H1 (cell line): ENCODE data around the gene RNASEL. TPM values are rescaled to one million over a fixed set of nuclear protein-coding genes. Genes with fewer than 3 reads are reported as not detected.
A peak's percentile ranks its signal among the peaks of the same experiment; 100 is the strongest.

Experiments used
- CTCF ChIA-PET: fragments of 300-600 bp; sonication (Branson Sonifier 250); formaldehyde crosslinking; loops from one replicate; lab custom pipeline; 2021; ENCODE audit not compliant: partially characterized antibody; lab: Charles Lee
- POLR2A ChIA-PET: fragments of 300-600 bp; sonication (Branson Sonifier 250); formaldehyde crosslinking; loops from one replicate; lab custom pipeline; 2021; ENCODE audit warnings: inconsistent platforms; ENCODE audit not compliant: partially characterized antibody; lab: Charles Lee
- DNase-seq, 2 experiments: peaks; one replicate each; pipeline versions ENCODE4 v3.0.0 to v3.0.0-alpha.2; 2010 to 2022; ENCODE audit warnings: low spot score in 2 of 2, low read depth in 1 of 2, mixed read lengths in 1 of 2
- FAIRE-seq: peaks from 2 replicates; lab custom pipeline; 2011; peaks lifted over from hg19 to GRCh38; lab: Jason Lieb, UNC
- H2AFZ ChIP-seq: 2 replicates; pipeline ENCODE4 v1.8.1; 2012; ENCODE audit warnings: low read length, inconsistent platforms
- H2AK5ac ChIP-seq: 2 replicates; pipeline ENCODE4 v1.6.1; 2013; ENCODE audit warnings: low read depth, low read length
- H2BK120ac ChIP-seq: replicated peaks from 2 replicates; pipeline ENCODE3; 2013; ENCODE audit warnings: low read depth, low read length, inconsistent platforms
- H2BK12ac ChIP-seq: 2 replicates; pipeline ENCODE4 v1.6.1; 2013; ENCODE audit warnings: low read depth, low read length
- H2BK15ac ChIP-seq: 2 replicates; pipeline ENCODE4 v1.6.1; 2013; ENCODE audit warnings: low read length
- H2BK20ac ChIP-seq: 2 replicates; pipeline ENCODE4 v1.6.1; 2013; ENCODE audit warnings: low read length
- H2BK5ac ChIP-seq: 2 replicates; pipeline ENCODE4 v1.6.1; 2013; ENCODE audit warnings: low read depth, low read length
- H3K14ac ChIP-seq: 2 replicates; pipeline ENCODE4 v1.6.1; 2013; ENCODE audit warnings: inconsistent platforms; ENCODE audit not compliant: insufficient read length
- H3K18ac ChIP-seq: 2 replicates; pipeline ENCODE4 v1.6.1; 2013; ENCODE audit warnings: low read length; ENCODE audit errors: extremely low read depth
- H3K23ac ChIP-seq: 2 replicates; pipeline ENCODE4 v1.6.1; 2013; ENCODE audit warnings: inconsistent platforms; ENCODE audit not compliant: insufficient read length
- H3K23me2 ChIP-seq: 2 replicates; pipeline ENCODE4 v1.6.1; 2013; ENCODE audit warnings: low read depth, low read length
- H3K27ac ChIP-seq: 2 replicates; pipeline ENCODE4 v1.6.1; 2011; ENCODE audit warnings: low read depth, low read length, inconsistent platforms
- H3K27me3 ChIP-seq, 4 experiments: replicated peaks in 1 of 4; 1 replicate in 1 of 4; 2 replicates in 3 of 4; pipeline versions ENCODE4 v1.6.1 to v1.8.1; 2011 to 2013; ENCODE audit warnings: low read length in 3 of 4, mild to moderate bottlenecking in 3 of 4, inconsistent platforms in 2 of 4, mixed read lengths in 2 of 4, moderate library complexity in 1 of 4; ENCODE audit not compliant: control insufficient read depth in 3 of 4, insufficient read depth in 3 of 4; ENCODE audit errors: extremely low read depth in 1 of 4
- H3K36me3 ChIP-seq, 4 experiments: 2 replicates each; pipeline versions ENCODE4 v1.6.1 to v1.8.1; 2011 to 2013; ENCODE audit warnings: mild to moderate bottlenecking in 4 of 4, low read length in 3 of 4, moderate library complexity in 2 of 4, control low read depth in 1 of 4, inconsistent platforms in 1 of 4; ENCODE audit not compliant: insufficient read depth in 4 of 4, control insufficient read depth in 2 of 4
- H3K4ac ChIP-seq: replicated peaks from 2 replicates; pipeline ENCODE3; 2013; ENCODE audit warnings: low read length, low read depth, mixed read lengths, inconsistent platforms; ENCODE audit not compliant: insufficient read length
- H3K4me1 ChIP-seq, 4 experiments: replicated peaks in 1 of 4; 1 replicate in 1 of 4; 2 replicates in 3 of 4; pipeline versions ENCODE4 v1.6.1 to v1.8.1; 2011 to 2013; ENCODE audit warnings: low read length in 3 of 4, inconsistent platforms in 2 of 4, mixed read lengths in 1 of 4; ENCODE audit not compliant: insufficient read depth in 4 of 4, control insufficient read depth in 3 of 4
- H3K4me2 ChIP-seq, 2 experiments: 2 replicates each; pipeline versions ENCODE4 v1.6.1 to v1.8.1; 2011 to 2013; ENCODE audit warnings: low read depth in 2 of 2, low read length in 2 of 2, control low read depth in 1 of 2, inconsistent platforms in 1 of 2, mild to moderate bottlenecking in 1 of 2; ENCODE audit not compliant: insufficient read depth in 1 of 2
- H3K4me3 ChIP-seq, 4 experiments: fragments of 200-600, 300-600 bp in 1 of 4; sonication (generic), shearing (Covaris generic), sonication (Bioruptor Twin) in 1 of 4; 2 replicates each; pipeline versions ENCODE4 v1.5.1 to v1.8.1; 2011 to 2016; ENCODE audit warnings: low read length in 4 of 4, low read depth in 3 of 4, control low read depth in 2 of 4, inconsistent platforms in 2 of 4, mild to moderate bottlenecking in 2 of 4, mixed read lengths in 1 of 4, moderate library complexity in 1 of 4; ENCODE audit not compliant: insufficient read depth in 2 of 4; ENCODE audit errors: extremely low read depth in 1 of 4
- H3K56ac ChIP-seq: replicated peaks from 2 replicates; pipeline ENCODE3; 2013; ENCODE audit warnings: low read depth, mild to moderate bottlenecking, mixed read lengths, low read length, inconsistent platforms; ENCODE audit not compliant: insufficient read length
- H3K79me1 ChIP-seq: 2 replicates; pipeline ENCODE4 v1.6.1; 2013; ENCODE audit warnings: low read depth, low read length, control low read depth
- H3K79me2 ChIP-seq, 2 experiments: 2 replicates each; pipeline versions ENCODE4 v1.6.1 to v1.8.1; 2012 to 2013; ENCODE audit warnings: low read length in 2 of 2, mild to moderate bottlenecking in 2 of 2, inconsistent platforms in 1 of 2; ENCODE audit not compliant: insufficient read depth in 2 of 2, control insufficient read depth in 1 of 2
- H3K9ac ChIP-seq, 4 experiments: replicated peaks in 1 of 4; 1 replicate in 1 of 4; 2 replicates in 3 of 4; pipeline versions ENCODE4 v1.6.1 to v1.8.1; 2011 to 2013; ENCODE audit warnings: low read depth in 3 of 4, low read length in 3 of 4, control low read depth in 2 of 4, mild to moderate bottlenecking in 2 of 4, moderate library complexity in 2 of 4, inconsistent platforms in 1 of 4; ENCODE audit errors: extremely low read depth in 1 of 4
- H3K9me3 ChIP-seq, 2 experiments: 2 replicates each; pipeline versions ENCODE4 v1.6.1 to v1.8.1; 2012 to 2013; ENCODE audit warnings: mild to moderate bottlenecking in 2 of 2, moderate library complexity in 2 of 2, control low read depth in 1 of 2, inconsistent platforms in 1 of 2, low read depth in 1 of 2, low read length in 1 of 2, mixed read lengths in 1 of 2; ENCODE audit not compliant: insufficient read depth in 2 of 2
- H4K20me1 ChIP-seq, 2 experiments: replicated peaks in 1 of 2; 2 replicates each; pipeline versions ENCODE3 to v1.8.1; 2011 to 2013; ENCODE audit warnings: inconsistent platforms in 2 of 2, low read length in 2 of 2, mild to moderate bottlenecking in 1 of 2; ENCODE audit not compliant: insufficient read depth in 2 of 2, control insufficient read depth in 1 of 2
- H4K5ac ChIP-seq: 2 replicates; pipeline ENCODE4 v1.6.1; 2013; ENCODE audit warnings: low read length, low read depth, mixed read lengths, inconsistent platforms; ENCODE audit not compliant: insufficient read length
- H4K8ac ChIP-seq: 2 replicates; pipeline ENCODE4 v1.8.0; 2013; ENCODE audit warnings: mild to moderate bottlenecking, moderate library complexity, low read length, inconsistent platforms; ENCODE audit not compliant: insufficient read depth; ENCODE audit errors: extremely low read depth
- H4K91ac ChIP-seq: replicated peaks from 2 replicates; pipeline ENCODE3; 2013; ENCODE audit warnings: low read length, mixed read lengths, inconsistent platforms; ENCODE audit not compliant: insufficient read length
- BCL11A ChIP-seq, 2 experiments: IDR thresholded peaks; one replicate each; pipeline ENCODE4 v1.6.1; 2011; ENCODE audit warnings: low read depth in 2 of 2, low read length in 2 of 2, mild to moderate bottlenecking in 2 of 2
- NRF1 ChIP-seq: IDR thresholded peaks from 2 replicates; pipeline ENCODE4 v1.6.1; 2011; ENCODE audit warnings: mild to moderate bottlenecking, low read depth, low read length, improper control_type of control experiment
- RXRA ChIP-seq: IDR thresholded peaks from 2 replicates; pipeline ENCODE4 v1.6.1; 2011; ENCODE audit warnings: low read depth, mild to moderate bottlenecking, low read length, moderate library complexity; ENCODE audit not compliant: insufficient read depth
- SUZ12 ChIP-seq: fragments of 200-600 bp; sonication (generic); IDR thresholded peaks from 2 replicates; pipeline ENCODE4 v1.6.1; 2012; ENCODE audit warnings: mild to moderate bottlenecking, inconsistent platforms, low read length, moderate library complexity, mixed read lengths
- TEAD4 ChIP-seq: IDR thresholded peaks from 2 replicates; pipeline ENCODE4 v1.6.1; 2012; ENCODE audit warnings: low read depth, low read length, inconsistent platforms, mixed read lengths
- ZNF274 ChIP-seq: IDR thresholded peaks from 2 replicates; pipeline ENCODE4 v1.7.0; 2012; ENCODE audit warnings: low read length, borderline replicate concordance; ENCODE audit errors: extremely low read depth
- WGBS, 2 experiments: shearing (Covaris generic) in 1 of 2; methylation state at CpG; one replicate each; pipeline versions ENCODE4 v1.1.6 to v1.1.7; 2013 to 2015; ENCODE audit warnings: low lambda C conversion rate in 2 of 2, mixed read lengths in 2 of 2, inconsistent platforms in 1 of 2, low coverage in 1 of 2, missing lambda C conversion rate in 1 of 2; ENCODE audit not compliant: insufficient replicate concordance in 2 of 2, insufficient coverage in 1 of 2, insufficient read length in 1 of 2; ENCODE audit errors: extremely low coverage in 1 of 2, missing lambda C conversion rate in 1 of 2; 5-methylcytosine and 5-hydroxymethylcytosine counted together
- polyA plus RNA-seq, 7 experiments: library from polyadenylated mRNA; depleted of rRNA in 3 of 7; stranded (reverse) in 5 of 7; unstranded in 2 of 7; fragments of >200 nt in 5 of 7; fragments of 200-250 nt in 2 of 7; gene quantifications; 1 replicate in 5 of 7; 2 replicates in 1 of 7; 4 replicates in 1 of 7; pipeline versions ENCODE4 v1.2.1 to v1.2.3, GENCODE V29; 2011 to 2013; ENCODE audit warnings: missing spikeins in 2 of 7, mixed read lengths in 2 of 7
- total RNA-seq: library from RNA; stranded (reverse); fragmentation: NEBNext Ultra II Directional; extraction: Animal tissue kit (Norgen Biotek cat#: 25700); gene quantifications from 2 replicates; pipeline ENCODE4 v1.2.1, GENCODE V29; 2021
- TF ChIP-seq, protein P1 (sequence below): IDR thresholded peaks from 2 replicates; pipeline ENCODE4 v1.6.1; 2012; ENCODE audit warnings: inconsistent platforms

Gene RNASEL
- total and polyA plus RNA-seq, 2 of the 8 experiments (the other 6 are each of a cell fraction or from before 2014, with no cell fraction given), result 0.39 to 0.78 TPM

DNA sequence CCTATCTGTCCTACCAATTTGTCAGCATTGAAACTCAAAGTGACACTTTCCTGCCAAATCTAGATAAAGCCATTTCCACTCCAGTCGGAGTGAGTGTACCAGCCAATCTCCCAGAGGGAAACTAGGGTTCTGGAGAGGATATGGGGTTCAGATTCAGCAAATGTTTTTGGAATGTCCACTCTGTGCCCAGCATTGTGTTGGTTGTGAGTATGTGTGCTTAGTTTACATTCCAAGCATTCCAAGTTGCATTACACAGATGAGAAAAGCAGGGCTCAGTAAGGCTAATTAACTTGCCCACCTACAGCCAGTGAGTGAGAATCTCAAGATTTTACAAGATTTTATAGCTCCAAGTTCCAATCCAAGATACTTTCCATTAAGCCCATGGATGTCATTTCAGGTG, 41.5 kb upstream of the RNASEL start:
- no peak overlapping the region for H2BK15ac ChIP-seq
- no peak overlapping the region for H4K8ac ChIP-seq
- H2BK5ac ChIP-seq, result no peak overlapping the region
- H3K79me2 ChIP-seq, result no peaks in the 10 kb centered on the region
- peaks cover 6 to 24% (median 15%) of the 10 kb centered on the region in 4 experiments; a peak in 6 of 7 replicates for H3K4me1 ChIP-seq
- H3K18ac ChIP-seq, result no peak overlapping the region
- H3K56ac ChIP-seq, result no peak overlapping the region
- H3K4me2 ChIP-seq, result 0 out of 4 replicates have a peak overlapping the region, but pooled peaks of 1 of the 2 experiments have one; percentile 18
- TF ChIP-seq SUZ12 (no peak), RXRA (no peak), NRF1 (no peak), BCL11A (IDR thresholded peaks at IDR 0.05; ENCODE audit: low read depth in 2 of 2, low read length in 2 of 2) (no peak), ZNF274 (no peak), TEAD4 (peak; percentile 92)
- TF ChIP-seq, protein P1, sequence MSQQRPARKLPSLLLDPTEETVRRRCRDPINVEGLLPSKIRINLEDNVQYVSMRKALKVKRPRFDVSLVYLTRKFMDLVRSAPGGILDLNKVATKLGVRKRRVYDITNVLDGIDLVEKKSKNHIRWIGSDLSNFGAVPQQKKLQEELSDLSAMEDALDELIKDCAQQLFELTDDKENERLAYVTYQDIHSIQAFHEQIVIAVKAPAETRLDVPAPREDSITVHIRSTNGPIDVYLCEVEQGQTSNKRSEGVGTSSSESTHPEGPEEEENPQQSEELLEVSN, result no peak
- WGBS, 2 experiments, result 95% methylated on average over 1 of the region's 1 CpG; no CpG with 5 or more reads in 1 of the 2 experiments
- no peaks in the 10 kb centered on the region for H3K36me3 ChIP-seq
- peak overlapping the region; percentile 72; the same call in 1 of the 2 replicates for H2AFZ ChIP-seq
- H3K14ac ChIP-seq, result no peak overlapping the region
- no peak overlapping the region for H2BK120ac ChIP-seq
- H2BK20ac ChIP-seq, result no peak overlapping the region
- no peak for DNase-seq
- FAIRE-seq, result no peak
- H3K9ac ChIP-seq, result no peak overlapping the region
- H3K79me1 ChIP-seq, result no peaks in the 10 kb centered on the region
- no peaks in the 10 kb centered on the region for H4K20me1 ChIP-seq
- peak overlapping the region; percentile 24; the same call in 1 of the 2 replicates for H2AK5ac ChIP-seq
- no peaks in the 10 kb centered on the region; the same call in 1 of the 2 replicates for H3K23me2 ChIP-seq
- H3K27ac ChIP-seq, result no peak overlapping the region
- H3K23ac ChIP-seq, result no peak overlapping the region
- no peak overlapping the region for H4K5ac ChIP-seq
- POLR2A ChIA-PET, result interaction anchor here (0.6 to 15.8 kb wide), 4 partner anchors 15 to 189 kb away, joined by 3 to 107 read pairs (median 3); no protein-coding TSS in a partner anchor
- no peak overlapping the region for H3K4ac ChIP-seq
- CTCF ChIA-PET, result interaction anchor here (1.5 to 5.0 kb wide), 4 partner anchors 31 to 154 kb away, joined by 3 to 35 read pairs (median 10); no protein-coding TSS in a partner anchor
- peak overlapping the region; percentile 81 for H2BK12ac ChIP-seq
- no peaks in the 10 kb centered on the region for H3K9me3 ChIP-seq
- H3K4me3 ChIP-seq, result no peak overlapping the region
- peak overlapping the region; percentile 67 for H4K91ac ChIP-seq
- H3K27me3 ChIP-seq, result no peaks in the 10 kb centered on the region
